HepG2 (cell line): ENCODE results near the gene QSOX1. TPM values are rescaled to one million over a fixed set of nuclear protein-coding genes. Genes with fewer than 3 reads are reported as not detected.

Experiments used
- CREM ChIP-seq, 2 experiments: sonication (generic) in 1 of 2; formaldehyde crosslinking in 1 of 2; IDR thresholded peaks; 2 replicates each; pipeline versions ENCODE4 v1.4.0 to v1.6.1; 2016 to 2020; ENCODE audit warnings: antibody characterized with exemption in 1 of 2, mild to moderate bottlenecking in 1 of 2, missing genetic modification reagents in 1 of 2
- FOXC1 ChIP-seq: sonication (generic); formaldehyde crosslinking; IDR thresholded peaks from 2 replicates; pipeline ENCODE4 v1.8.0; 2022; ENCODE audit warnings: mild to moderate bottlenecking, missing genetic modification reagents, borderline replicate concordance
- HIVEP1 ChIP-seq: sonication (generic); formaldehyde crosslinking; IDR thresholded peaks from 2 replicates; pipeline ENCODE4 v1.4.0; 2020; ENCODE audit warnings: mild to moderate bottlenecking, missing genetic modification reagents
- HOXA3 ChIP-seq: sonication (generic); formaldehyde crosslinking; IDR thresholded peaks from 2 replicates; pipeline ENCODE4 v1.5.0; 2020; ENCODE audit warnings: missing genetic modification reagents
- IKZF5 ChIP-seq: IDR thresholded peaks from 2 replicates; pipeline ENCODE4 v1.6.1; 2018; ENCODE audit warnings: missing genetic modification reagents, mild to moderate bottlenecking, missing compliant biosample characterization
- IRX3 ChIP-seq: sonication (generic); formaldehyde crosslinking; IDR thresholded peaks from 2 replicates; pipeline ENCODE4 v1.8.1; 2023; ENCODE audit warnings: mild to moderate bottlenecking, low read depth, missing genetic modification reagents, borderline replicate concordance
- JUNB ChIP-seq: sonication (generic); formaldehyde crosslinking; IDR thresholded peaks from 2 replicates; pipeline ENCODE4 v1.8.0; 2022; ENCODE audit warnings: missing genetic modification reagents, mild to moderate bottlenecking, borderline replicate concordance
- MATR3 ChIP-seq: sonication (generic); formaldehyde crosslinking; IDR thresholded peaks from 2 replicates; pipeline ENCODE4 v1.4.0; 2020; ENCODE audit warnings: missing genetic modification reagents
- MXD1 ChIP-seq: sonication (generic); formaldehyde crosslinking; IDR thresholded peaks from 2 replicates; pipeline ENCODE4 v1.4.0; 2020; ENCODE audit warnings: mild to moderate bottlenecking, missing genetic modification reagents
- MYPOP ChIP-seq: sonication (generic); formaldehyde crosslinking; IDR thresholded peaks from 2 replicates; pipeline ENCODE4 v1.8.1; 2023; ENCODE audit warnings: mild to moderate bottlenecking, moderate library complexity, missing genetic modification reagents
- NCOA2 ChIP-seq: sonication (generic); formaldehyde crosslinking; IDR thresholded peaks from 2 replicates; pipeline ENCODE4 v1.8.0; 2022; ENCODE audit warnings: inconsistent platforms
- SKIL ChIP-seq: sonication (generic); formaldehyde crosslinking; IDR thresholded peaks from 2 replicates; pipeline ENCODE4 v1.8.0; 2022; ENCODE audit warnings: missing genetic modification reagents, mild to moderate bottlenecking, moderate library complexity, borderline replicate concordance
- SMAD3 ChIP-seq: sonication (generic); formaldehyde crosslinking; IDR thresholded peaks from 2 replicates; pipeline ENCODE4 v1.4.0; 2020; ENCODE audit warnings: missing genetic modification reagents
- TEAD2 ChIP-seq: sonication (generic); formaldehyde crosslinking; IDR thresholded peaks from 2 replicates; pipeline ENCODE4 v1.9.0; 2021; ENCODE audit warnings: missing genetic modification reagents
- USF2 ChIP-seq, 2 experiments: sonication (generic) in 1 of 2; formaldehyde crosslinking in 1 of 2; IDR thresholded peaks; 2 replicates each; pipeline versions ENCODE4 v1.5.1 to v1.6.1; 2011 to 2020; ENCODE audit warnings: borderline replicate concordance in 1 of 2, low read depth in 1 of 2, low read length in 1 of 2, mild to moderate bottlenecking in 1 of 2, missing genetic modification reagents in 1 of 2, moderate library complexity in 1 of 2
- ZMYM3 ChIP-seq: sonication (generic); formaldehyde crosslinking; IDR thresholded peaks from 2 replicates; pipeline ENCODE4 v1.5.1; 2020; ENCODE audit warnings: mild to moderate bottlenecking, missing genetic modification reagents
- ZNF432 ChIP-seq: sonication (generic); formaldehyde crosslinking; IDR thresholded peaks from 2 replicates; pipeline ENCODE4 v1.5.0; 2020; ENCODE audit warnings: missing genetic modification reagents, mild to moderate bottlenecking, borderline replicate concordance
- ZNF704 ChIP-seq: sonication (generic); formaldehyde crosslinking; IDR thresholded peaks from 2 replicates; pipeline ENCODE4 v1.8.1; 2023; ENCODE audit warnings: mild to moderate bottlenecking, inconsistent platforms, moderate library complexity, missing genetic modification reagents, borderline replicate concordance
- ZNF773 ChIP-seq: sonication (generic); formaldehyde crosslinking; IDR thresholded peaks from 2 replicates; pipeline ENCODE4 v1.4.0; 2020; ENCODE audit warnings: missing genetic modification reagents, borderline replicate concordance
- polyA plus RNA-seq, 8 experiments: library from polyadenylated mRNA; depleted of rRNA in 3 of 8; stranded (reverse) in 7 of 8; unstranded in 1 of 8; fragments of >200 nt; fragmentation: Illumina TruSeq in 4 of 8; extraction: Trizol in 4 of 8; gene quantifications; 2 replicates each; pipeline versions ENCODE4 v1.2.1 to v1.2.3, GENCODE V29; 2011 to 2016; ENCODE audit warnings: low read depth in 4 of 8, missing spikeins in 1 of 8, mixed read lengths in 1 of 8; ENCODE audit not compliant: insufficient read depth in 1 of 8
- total RNA-seq, 5 experiments: library from RNA; depleted of rRNA; stranded (reverse); fragments of >200 nt; fragmentation: Illumina TruSeq; extraction: Trizol; gene quantifications; 2 replicates each; pipeline ENCODE4 v1.2.3, GENCODE V29; 2016; ENCODE audit warnings: low read depth in 1 of 5

The QSOX1 gene
- total and polyA plus RNA-seq, 2 of the 13 experiments (the other 11 are each of a cell fraction or from before 2014, with no cell fraction given) = 6.8 to 40.2 TPM

GRCh38 chr1:180116964-180117763, 37.5 kb upstream of the QSOX1 start (continued):
- TF ChIP-seq IKZF5 (CRISPR knock-in tag) (peak; percentile 91; the same call in 1 of the 2 replicates), ZNF432 (CRISPR knock-in tag) (no peak), CREM (IDR thresholded peaks at IDR 0.05) (peak; percentile 39; the same call in 1 of the 2 replicates), CREM (CRISPR knock-in tag; IDR thresholded peaks at IDR 0.05) (no peak), ZNF773 (CRISPR knock-in tag) (no peak), HIVEP1 (CRISPR knock-in tag) (no peak), SMAD3 (CRISPR knock-in tag) (peak; percentile 63; the same call in 1 of the 2 replicates), MXD1 (CRISPR knock-in tag) (no peak), JUNB (CRISPR knock-in tag) (no peak), HOXA3 (CRISPR knock-in tag) (peak; percentile 83; the same call in 1 of the 2 replicates), IRX3 (CRISPR knock-in tag) (no peak), ZNF704 (CRISPR knock-in tag) (no peak), USF2 (IDR thresholded peaks at IDR 0.05; ENCODE audit: low read depth, low read length) (no peak), USF2 (CRISPR knock-in tag; IDR thresholded peaks at IDR 0.05; ENCODE audit: borderline replicate concordance) (no peak; the same call in 1 of the 2 replicates), NCOA2 (CRISPR knock-in tag) (peak; percentile 80), FOXC1 (CRISPR knock-in tag) (peak; percentile 84; the same call in 1 of the 2 replicates), MYPOP (CRISPR knock-in tag) (peak; percentile 45; the same call in 1 of the 2 replicates), ZMYM3 (CRISPR knock-in tag) (peak; percentile 95), SKIL (CRISPR knock-in tag) (peak; percentile 94), MATR3 (CRISPR knock-in tag) (no peak), TEAD2 (no peak)
